SK-N-MC (cell line): ENCODE measurements around the gene PLA2G3.
"Not testable (repeated sequence)": the region's sequence is repeated elsewhere in the genome, so short reads cannot be mapped to it uniquely, and the experiment has no call there.

Experiments used
- DNase-seq: peaks from one replicate; pipeline ENCODE4 v3.0.0-alpha.2; 2011; ENCODE audit warnings: low read depth, low spot score
- H3K27ac ChIP-seq: fragments of 200-600 bp; sonication (generic); 2 replicates; pipeline ENCODE4 v1.5.1; 2016; ENCODE audit warnings: mixed run types
- H3K36me3 ChIP-seq: fragments of 200-600 bp; sonication (generic); 2 replicates; pipeline ENCODE4 v1.6.1; 2017; ENCODE audit warnings: antibody characterized with exemption, low read length, mixed read lengths; ENCODE audit not compliant: insufficient read depth
- H3K4me3 ChIP-seq: fragments of 200-600 bp; sonication (generic); 2 replicates; pipeline ENCODE4 v1.5.1; 2016
- H3K9ac ChIP-seq: fragments of 200-600 bp; sonication (generic); 2 replicates; pipeline ENCODE4 v1.8.0; 2017; ENCODE audit warnings: mixed run types, mixed read lengths; ENCODE audit not compliant: insufficient read length
- H3K9me3 ChIP-seq: fragments of 200-600 bp; sonication (generic); 2 replicates; pipeline ENCODE4 v1.6.1; 2017; ENCODE audit warnings: low read depth, mild to moderate bottlenecking, antibody characterized with exemption, low read length, moderate library complexity, mixed read lengths
- EZH2 ChIP-seq: fragments of 200-600 bp; sonication (generic); IDR thresholded peaks from one replicate; pipeline ENCODE4 v1.6.1; 2017; ENCODE audit warnings: antibody characterized with exemption
- FOXP2 ChIP-seq: optimal IDR thresholded peaks from 2 replicates; pipeline ENCODE3; 2011; ENCODE audit warnings: mild to moderate bottlenecking, moderate library complexity; ENCODE audit not compliant: insufficient read depth; ENCODE audit errors: extremely low read length, control extremely low read depth
- POLR2AphosphoS5 ChIP-seq: IDR thresholded peaks from 2 replicates; pipeline ENCODE4 v1.6.1; 2012; ENCODE audit warnings: mild to moderate bottlenecking, low read depth, low read length, borderline replicate concordance

PLA2G3 gene

GRCh38 chr22:31139866-31140716, at the start of gene PLA2G3:
PLA2G3 (minus strand) TSS chr22:31140508; CDS start chr22:31140354, 154 bp downstream.
- peak within 1 kb of the TSS; percentile 49 for H3K4me3 ChIP-seq
- no peak for DNase-seq
- no peak within 1 kb of the TSS for H3K9ac ChIP-seq
- H3K27ac ChIP-seq, result 0 out of 2 replicates have a peak within 1 kb of the TSS, but pooled peaks have one; percentile 19
- H3K9me3 ChIP-seq, result no peaks in the 10 kb centered on the region
- TF ChIP-seq FOXP2 (no peak), POLR2AphosphoS5 (peak; percentile 24; the same call in 1 of the 2 replicates)
- no peaks in the 10 kb centered on the region for H3K36me3 ChIP-seq

GRCh38 chr22:31187627-31188026, 47.3 kb upstream of the PLA2G3 start:
- no peak overlapping the region for H3K27ac ChIP-seq
- H3K36me3 ChIP-seq, result no peaks in the 10 kb centered on the region
- H3K9ac ChIP-seq, result no peak overlapping the region
- no peak for TF ChIP-seq POLR2AphosphoS5
- no peak overlapping the region for H3K4me3 ChIP-seq
- H3K9me3 ChIP-seq, result no peaks in the 10 kb centered on the region
- DNase-seq, result no peak

- Histone ChIP-seq H3K36me3 (no peaks in the 10 kb centered on the region; the same call in 1 of the 2 replicates), H3K4me3 (no peak overlapping the region), H3K27ac (no peak overlapping the region), H3K9me3 (no peaks in the 10 kb centered on the region), H3K9ac (no peak overlapping the region)
- DNase-seq, result no peak
- TF ChIP-seq EZH2, result no peak
Measured at GRCh38 chr22:31185056-31185455, 44.7 kb upstream of the PLA2G3 start.

- Histone ChIP-seq H3K4me3 (no peak overlapping the region), H3K9me3 (no peaks in the 10 kb centered on the region), H3K36me3 (no peaks in the 10 kb centered on the region; the same call in 1 of the 2 replicates), H3K9ac (no peak overlapping the region), H3K27ac (no peak overlapping the region)
- no peak for DNase-seq
- no peak for TF ChIP-seq POLR2AphosphoS5
- no peak for TF ChIP-seq FOXP2
- no peak for TF ChIP-seq EZH2
Measured at GRCh38 chr22:31184015-31184414, 43.7 kb upstream of the PLA2G3 start.

- no peak for DNase-seq
- no peak overlapping the region for H3K27ac ChIP-seq
Measured at GRCh38 chr22:31179345-31179744, 39.0 kb upstream of the PLA2G3 start.

GRCh38 chr22:31178859-31179258, 38.6 kb upstream of the PLA2G3 start:
- TF ChIP-seq FOXP2 (no peak), EZH2 (no peak), POLR2AphosphoS5 (no peak)
- Histone ChIP-seq H3K36me3 (peaks cover 4% of the 10 kb centered on the region; the same call in 1 of the 2 replicates), H3K9me3 (no peaks in the 10 kb centered on the region), H3K27ac (no peak overlapping the region), H3K9ac (no peak overlapping the region), H3K4me3 (no peak overlapping the region)
- no peak for DNase-seq

More at GRCh38 chr22:31179345-31179744, 39.0 kb upstream of the PLA2G3 start:
- H3K9me3 ChIP-seq, result no peaks in the 10 kb centered on the region
- H3K36me3 ChIP-seq, result peaks cover 4% of the 10 kb centered on the region; the same call in 1 of the 2 replicates
- no peak overlapping the region for H3K4me3 ChIP-seq
- H3K9ac ChIP-seq, result no peak overlapping the region
- TF ChIP-seq EZH2, result no peak
- TF ChIP-seq FOXP2, result no peak
- TF ChIP-seq POLR2AphosphoS5, result no peak

- TF ChIP-seq POLR2AphosphoS5 (no peak), EZH2 (no peak), FOXP2 (no peak)
- no peak overlapping the region for H3K9ac ChIP-seq
- no peak overlapping the region for H3K27ac ChIP-seq
- no peak overlapping the region for H3K4me3 ChIP-seq
- H3K36me3 ChIP-seq, result peaks cover 11% of the 10 kb centered on the region; the same call in 1 of the 2 replicates
- DNase-seq, result no peak
- no peaks in the 10 kb centered on the region for H3K9me3 ChIP-seq
Measured at GRCh38 chr22:31177420-31178162, 37.3 kb upstream of the PLA2G3 start.

GRCh38 chr22:31176923-31177322, 36.6 kb upstream of the PLA2G3 start:
- Histone ChIP-seq H3K9me3 (no peaks in the 10 kb centered on the region), H3K36me3 (peaks cover 11% of the 10 kb centered on the region; the same call in 1 of the 2 replicates), H3K4me3 (no peak overlapping the region), H3K9ac (no peak overlapping the region), H3K27ac (no peak overlapping the region)
- TF ChIP-seq FOXP2, result no peak
- DNase-seq, result no peak

- Histone ChIP-seq H3K9ac (no peak overlapping the region), H3K4me3 (no peak overlapping the region), H3K36me3 (peaks cover 11% of the 10 kb centered on the region; the same call in 1 of the 2 replicates), H3K9me3 (no peaks in the 10 kb centered on the region), H3K27ac (no peak overlapping the region)
- DNase-seq, result no peak
- TF ChIP-seq EZH2 (no peak), FOXP2 (no peak), POLR2AphosphoS5 (no peak)
Measured at GRCh38 chr22:31173386-31174145, 33.3 kb upstream of the PLA2G3 start.

- H3K36me3 ChIP-seq, H3K27ac ChIP-seq, DNase-seq: not testable (repeated sequence)
Measured at GRCh38 chr22:31171734-31172133, 31.4 kb upstream of the PLA2G3 start.

More at GRCh38 chr22:31171734-31172133, 31.4 kb upstream of the PLA2G3 start:
- not testable (repeated sequence) for H3K9ac ChIP-seq, H3K9me3 ChIP-seq, H3K4me3 ChIP-seq
